Measurements from ENCODE around the gene CELA3B. TPM values are rescaled to one million over a fixed set of nuclear protein-coding genes. Genes with fewer than 3 reads are reported as not detected.

Gene CELA3B
- total and polyA plus RNA-seq, 2 experiments from 2014 or later = 0.33 TPM; not detected in 1

GRCh38 chr1:21935393-21935804 is 41.4 kb upstream of the CELA3B start:
- Histone ChIP-seq H3K9me3 (ENCODE audit: low read depth) (no peaks in the 10 kb centered on the region), H3K4me2 (peak overlapping the region; percentile 89), H3K27me3 (no peaks in the 10 kb centered on the region), H4K20me1 (ENCODE audit: insufficient read depth, poor library complexity, severe bottlenecking) (no peaks in the 10 kb centered on the region), H3K9me2 (replicated peaks; ENCODE audit: insufficient read depth) (no peaks in the 10 kb centered on the region), H3K4me3 (no peak overlapping the region), H3K4me1 (ENCODE audit: insufficient read depth) (peaks cover 88% of the 10 kb centered on the region), H3K79me2 (peaks cover 55% of the 10 kb centered on the region), H3K27ac (peak overlapping the region; percentile 98), H3K36me3 (replicated peaks; ENCODE audit: insufficient read depth, low read depth) (no peaks in the 10 kb centered on the region), H2AFZ (no peak overlapping the region)
- WGBS (ENCODE audit: low lambda C conversion rate, missing lambda C conversion rate) = 28% methylated on average over 10 of the region's 10 CpGs
- no peak for TF ChIP-seq CTCF (IDR thresholded peaks at IDR 0.05; ENCODE audit: poor library complexity)
- TF ChIP-seq EZH2 (IDR thresholded peaks at IDR 0.05; ENCODE audit: borderline replicate concordance) = no peak
- no peak for TF ChIP-seq EZH2phosphoT487 (IDR thresholded peaks at IDR 0.05; ENCODE audit: low read depth, severe bottlenecking, unreplicated experiment)
- no peak for DNase-seq (ENCODE audit: low spot score)

GRCh38 chr1:21935891-21936365 is 40.9 kb upstream of the CELA3B start:
- no peaks in the 10 kb centered on the region for H3K9me2 ChIP-seq (replicated peaks; ENCODE audit: insufficient read depth)
- TF ChIP-seq EZH2phosphoT487 (IDR thresholded peaks at IDR 0.05; ENCODE audit: low read depth, severe bottlenecking, unreplicated experiment) (no peak), CTCF (IDR thresholded peaks at IDR 0.05; ENCODE audit: poor library complexity) (no peak), EZH2 (IDR thresholded peaks at IDR 0.05; ENCODE audit: borderline replicate concordance) (no peak)
- H3K27ac ChIP-seq = peak overlapping the region; percentile 98
- no peaks in the 10 kb centered on the region for H3K9me3 ChIP-seq (ENCODE audit: low read depth)
- 18% methylated on average over 4 of the region's 8 CpGs for WGBS (ENCODE audit: low lambda C conversion rate, missing lambda C conversion rate)
- no peak overlapping the region for H2AFZ ChIP-seq
- peaks cover 50% of the 10 kb centered on the region for H3K79me2 ChIP-seq
- peak overlapping the region; percentile 89 for H3K4me2 ChIP-seq
- no peaks in the 10 kb centered on the region for H3K27me3 ChIP-seq
- DNase-seq (ENCODE audit: low spot score) = peak; percentile 81
- H4K20me1 ChIP-seq (ENCODE audit: insufficient read depth, poor library complexity, severe bottlenecking) = no peaks in the 10 kb centered on the region
- H3K4me1 ChIP-seq (ENCODE audit: insufficient read depth) = peaks cover 84% of the 10 kb centered on the region
- no peaks in the 10 kb centered on the region for H3K36me3 ChIP-seq (replicated peaks; ENCODE audit: insufficient read depth, low read depth)
- H3K4me3 ChIP-seq = peak overlapping the region; percentile 78

- no peaks in the 10 kb centered on the region for H4K20me1 ChIP-seq (ENCODE audit: insufficient read depth, poor library complexity, severe bottlenecking)
- no peak overlapping the region for H2AFZ ChIP-seq
- H3K4me2 ChIP-seq = peak overlapping the region; percentile 89
- peaks cover 78% of the 10 kb centered on the region for H3K4me1 ChIP-seq (ENCODE audit: insufficient read depth)
- no peak for TF ChIP-seq EZH2phosphoT487 (IDR thresholded peaks at IDR 0.05; ENCODE audit: low read depth, severe bottlenecking, unreplicated experiment)
- TF ChIP-seq EZH2 (IDR thresholded peaks at IDR 0.05; ENCODE audit: borderline replicate concordance) = no peak
- no peak for TF ChIP-seq CTCF (IDR thresholded peaks at IDR 0.05; ENCODE audit: poor library complexity)
- H3K27ac ChIP-seq = peak overlapping the region; percentile 98
- H3K4me3 ChIP-seq = peak overlapping the region; percentile 78
- no peaks in the 10 kb centered on the region for H3K9me2 ChIP-seq (replicated peaks; ENCODE audit: insufficient read depth)
- H3K36me3 ChIP-seq (replicated peaks; ENCODE audit: insufficient read depth, low read depth) = no peaks in the 10 kb centered on the region
- 5% methylated on average over 18 of the region's 34 CpGs for WGBS (ENCODE audit: low lambda C conversion rate, missing lambda C conversion rate)
- peaks cover 50% of the 10 kb centered on the region for H3K79me2 ChIP-seq
- H3K9me3 ChIP-seq (ENCODE audit: low read depth) = no peaks in the 10 kb centered on the region
- DNase-seq (ENCODE audit: low spot score) = no peak
- H3K27me3 ChIP-seq = no peaks in the 10 kb centered on the region
Observed at GRCh38 chr1:21936366-21937031, 40.3 kb upstream of the CELA3B start.

Measured in hepatocyte (in vitro differentiated cells).